KOPT-K1 (cell line): ENCODE data around the gene FARP2.

Source experiments
- H3K27ac ChIP-seq: fragments of 200-600 bp; sonication (generic); 2 replicates; pipeline ENCODE4 v1.5.1; 2016; ENCODE audit warnings: antibody characterized with exemption, mild to moderate bottlenecking, low read depth, low read length; ENCODE audit not compliant: poor library complexity, severe bottlenecking
- H3K36me3 ChIP-seq: fragments of 200-600 bp; sonication (generic); 2 replicates; pipeline ENCODE4 v1.5.1; 2017; ENCODE audit warnings: antibody characterized with exemption, mild to moderate bottlenecking, low read length, moderate library complexity; ENCODE audit not compliant: insufficient read depth
- H3K9me3 ChIP-seq: fragments of 200-600 bp; sonication (generic); 2 replicates; pipeline ENCODE4 v1.5.1; 2017; ENCODE audit warnings: antibody characterized with exemption, low read length, mild to moderate bottlenecking; ENCODE audit not compliant: insufficient read depth, poor library complexity, severe bottlenecking

The FARP2 gene

DNA sequence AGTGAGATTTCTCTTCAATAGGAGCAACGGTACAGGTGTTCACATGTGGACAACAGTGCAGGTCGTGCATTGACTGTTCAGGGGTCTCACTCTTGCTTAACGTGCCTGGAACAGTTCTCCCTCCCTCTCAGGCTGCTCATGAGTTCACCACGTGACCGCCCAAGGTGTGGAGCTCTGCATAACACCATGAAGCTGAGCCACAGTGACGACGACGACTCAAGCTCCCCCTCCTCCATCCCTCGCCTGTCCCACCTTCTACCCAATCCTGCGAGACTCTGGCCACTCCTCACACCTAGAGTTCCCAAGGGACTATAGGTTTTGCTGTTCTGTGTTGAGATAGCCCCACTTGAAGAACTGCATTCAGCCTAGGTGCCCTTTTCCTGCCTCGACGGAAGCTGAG lies 109.5 kb downstream of the FARP2 start:
- H3K36me3 ChIP-seq = no peaks in the 10 kb centered on the region
- H3K27ac ChIP-seq = no peak overlapping the region
- no peaks in the 10 kb centered on the region for H3K9me3 ChIP-seq

DNA sequence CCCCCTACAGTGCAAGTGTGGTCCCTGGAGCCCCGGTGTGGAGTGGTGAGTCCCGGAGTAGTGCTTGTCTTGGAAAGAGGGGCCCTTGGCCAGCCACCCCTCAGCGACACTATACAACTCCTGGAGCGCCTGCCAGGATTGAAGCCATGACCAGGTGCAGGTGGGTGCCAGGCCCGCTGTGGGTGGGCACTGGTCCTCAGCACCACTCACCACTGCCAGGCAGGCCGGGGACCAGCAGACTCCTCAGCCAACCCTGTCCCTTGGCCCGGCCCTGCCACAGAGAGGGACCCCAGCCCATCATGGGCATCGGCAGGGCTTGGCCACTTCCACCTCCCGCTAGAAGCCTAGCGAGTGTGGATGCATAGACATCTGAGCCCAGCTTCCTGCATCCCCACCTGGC lies 110.1 kb downstream of the FARP2 start:
- Histone ChIP-seq H3K9me3 (no peaks in the 10 kb centered on the region), H3K36me3 (no peaks in the 10 kb centered on the region), H3K27ac (no peak overlapping the region)

DNA sequence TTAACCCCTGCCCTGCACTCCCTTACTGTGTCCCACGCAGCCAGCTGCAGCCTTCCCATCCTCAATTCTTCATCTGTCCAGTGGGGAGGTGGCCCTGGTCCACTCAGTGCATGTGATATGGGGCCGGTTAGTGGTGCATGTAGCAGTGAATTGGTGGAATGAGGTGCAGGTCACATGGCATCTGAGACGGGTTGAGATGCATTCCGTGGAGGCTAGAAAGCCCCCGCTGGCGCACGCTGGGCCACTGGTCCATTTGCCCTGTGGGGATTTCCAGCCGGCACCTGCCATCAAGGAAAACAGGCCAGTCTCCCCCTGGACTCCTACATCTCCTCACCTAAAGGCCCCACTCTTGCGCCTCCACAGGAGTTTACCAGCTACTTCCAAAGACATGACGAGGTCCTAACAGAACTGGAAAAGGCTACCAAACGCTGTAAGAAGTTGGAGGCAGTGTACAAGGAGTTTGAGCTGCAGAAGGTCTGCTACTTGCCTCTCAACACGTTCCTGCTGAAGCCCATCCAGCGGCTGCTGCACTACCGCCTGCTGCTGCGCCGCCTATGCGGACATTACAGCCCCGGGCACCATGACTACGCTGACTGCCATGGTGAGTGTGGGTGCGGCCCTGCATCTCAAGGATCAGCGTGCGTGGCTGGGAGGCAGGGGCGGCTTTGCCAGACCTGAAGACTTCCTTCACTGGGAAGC lies 111.8 kb downstream of the FARP2 start:
- no peaks in the 10 kb centered on the region for H3K36me3 ChIP-seq
- no peaks in the 10 kb centered on the region for H3K9me3 ChIP-seq
- no peak overlapping the region for H3K27ac ChIP-seq

DNA sequence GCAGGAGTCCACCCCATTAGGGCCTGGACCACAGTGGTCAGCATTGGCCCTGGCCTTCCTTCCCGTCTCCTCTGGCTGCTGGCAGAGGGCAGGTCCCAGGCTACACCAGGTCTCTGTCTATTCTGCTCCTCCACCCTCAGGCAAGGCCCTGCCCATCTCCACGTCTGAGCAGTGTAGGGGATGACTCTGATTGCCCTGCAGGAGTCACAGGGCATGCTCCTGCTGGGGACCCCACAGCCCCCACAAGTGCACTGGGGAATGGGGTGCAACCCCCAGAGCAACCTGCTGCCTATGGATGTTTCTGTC lies 112.3 kb downstream of the FARP2 start:
- Histone ChIP-seq H3K9me3 (no peaks in the 10 kb centered on the region), H3K36me3 (no peaks in the 10 kb centered on the region), H3K27ac (no peak overlapping the region)

DNA sequence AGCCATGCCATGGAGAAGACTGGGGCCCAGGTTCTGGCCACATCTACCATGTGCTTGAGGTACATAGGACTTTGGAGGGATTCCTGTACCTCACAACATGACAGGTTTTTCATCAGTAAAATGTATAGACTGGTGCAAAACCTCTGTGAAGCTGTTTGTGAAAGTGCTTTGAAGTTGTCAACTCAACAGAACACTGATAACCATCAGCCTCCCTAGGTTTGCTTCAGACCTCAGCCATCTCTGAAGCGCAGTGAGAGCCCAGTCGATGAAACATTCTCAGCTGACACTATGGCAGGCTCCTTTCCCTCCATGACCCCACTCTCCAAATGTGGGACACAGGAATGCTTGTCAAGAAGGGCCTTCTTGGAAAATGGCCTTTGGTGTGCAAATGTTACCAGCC lies 113.7 kb downstream of the FARP2 start:
- no peaks in the 10 kb centered on the region for H3K36me3 ChIP-seq
- H3K9me3 ChIP-seq = no peaks in the 10 kb centered on the region
- H3K27ac ChIP-seq = no peak overlapping the region

DNA sequence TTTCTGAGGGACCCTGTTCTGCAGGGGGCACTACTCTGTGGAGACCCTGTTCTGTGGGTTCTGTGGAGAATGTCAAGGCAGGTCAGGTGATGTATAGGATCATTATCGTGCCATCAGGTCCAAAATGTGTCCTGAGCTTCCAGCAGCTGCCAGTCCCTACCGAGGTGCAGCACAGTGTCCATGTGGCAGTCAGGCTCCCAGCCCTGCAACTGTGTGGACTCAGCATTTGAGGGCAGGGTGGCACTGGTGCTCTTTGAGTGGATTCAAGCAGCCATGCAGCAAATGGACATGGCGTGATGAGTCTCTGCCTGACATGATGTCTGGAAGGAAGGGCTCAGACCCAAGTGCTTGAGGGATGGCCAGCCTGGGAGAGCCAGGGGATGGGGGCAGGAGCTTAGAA lies 117.3 kb downstream of the FARP2 start:
- H3K36me3 ChIP-seq = no peaks in the 10 kb centered on the region
- no peak overlapping the region for H3K27ac ChIP-seq
- no peaks in the 10 kb centered on the region for H3K9me3 ChIP-seq

DNA sequence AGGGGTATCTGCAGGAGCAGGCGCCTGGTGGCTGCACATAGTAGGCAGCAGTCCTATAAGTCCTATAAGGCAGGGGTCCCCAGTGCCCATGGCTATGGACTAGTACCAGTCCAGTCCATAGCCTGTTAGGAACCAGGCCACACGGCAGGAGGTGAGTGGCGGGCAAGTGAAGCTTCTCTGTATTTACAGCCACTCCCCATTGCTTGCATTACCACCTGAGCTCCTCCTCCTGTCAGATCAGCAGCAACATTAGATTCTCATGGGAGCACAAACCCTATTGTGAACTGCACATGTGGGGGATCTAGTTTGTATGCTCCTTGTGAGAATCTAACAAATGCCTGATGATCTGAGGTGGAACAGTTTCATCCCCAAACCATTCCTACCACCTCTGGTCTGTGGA lies 119.2 kb downstream of the FARP2 start:
- H3K9me3 ChIP-seq = no peaks in the 10 kb centered on the region
- no peaks in the 10 kb centered on the region for H3K36me3 ChIP-seq
- H3K27ac ChIP-seq = no peak overlapping the region

DNA sequence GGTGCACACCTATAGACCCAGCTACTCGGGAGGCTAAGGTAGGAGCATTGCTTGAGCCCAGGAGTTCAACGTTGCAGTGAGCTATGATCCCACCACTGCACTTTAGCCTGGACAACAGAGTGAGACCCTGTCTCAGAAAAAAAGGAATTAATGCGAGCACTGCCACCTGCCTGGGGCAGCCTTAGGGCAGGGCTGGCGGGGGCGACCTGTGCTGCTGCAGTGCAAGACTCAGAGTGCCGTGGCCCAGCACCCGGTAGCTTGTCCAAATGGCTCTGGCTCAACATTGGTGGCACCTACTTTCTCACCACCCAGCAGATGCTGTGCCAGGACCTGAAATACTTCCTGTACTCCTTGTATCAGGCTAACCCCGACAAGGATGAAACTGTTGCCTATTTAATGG lies 122.1 kb downstream of the FARP2 start:
- Histone ChIP-seq H3K27ac (no peak overlapping the region), H3K36me3 (no peaks in the 10 kb centered on the region)

DNA sequence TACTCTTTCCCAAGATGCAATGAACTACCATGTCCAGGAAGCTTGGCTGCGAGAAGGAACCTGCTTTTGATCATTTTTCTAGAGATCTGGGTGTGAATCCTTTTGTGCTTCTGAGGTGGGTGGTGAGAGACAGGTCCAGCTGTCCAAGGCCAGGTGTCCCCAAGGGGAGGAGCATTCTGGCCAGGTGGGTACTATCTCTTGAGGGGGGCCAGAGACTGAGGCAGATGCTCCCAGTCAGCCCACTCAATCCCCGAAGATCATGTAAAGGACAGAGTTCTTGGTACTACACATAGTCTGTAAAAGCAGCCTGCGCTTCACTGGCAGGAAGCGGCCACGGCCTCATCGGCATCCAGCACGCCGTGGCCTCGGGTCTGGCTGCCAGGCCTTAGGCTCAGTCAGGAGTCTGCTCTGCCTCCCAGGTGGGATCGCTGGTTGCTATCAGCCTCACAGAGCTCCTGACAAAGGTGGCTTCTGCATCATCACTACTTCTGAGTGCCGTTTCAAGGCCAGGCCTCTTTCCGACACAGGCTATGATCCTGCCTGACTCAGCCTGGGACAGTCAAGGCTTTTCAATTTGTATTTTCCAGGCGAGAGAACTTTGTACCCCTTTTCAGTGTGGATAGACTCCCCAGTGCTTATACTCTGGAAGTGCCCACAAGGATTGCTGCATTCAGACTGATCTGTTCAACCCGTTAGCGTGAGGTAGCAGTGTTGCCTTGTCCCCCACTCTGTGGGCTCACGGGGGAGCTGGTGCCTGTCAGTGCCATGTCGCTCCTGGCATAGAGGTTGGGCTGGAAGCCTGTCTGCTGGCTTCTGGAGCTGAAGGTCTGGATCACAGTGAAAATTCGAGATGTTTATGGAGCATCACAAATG lies 123.2 kb downstream of the FARP2 start:
- no peak overlapping the region for H3K27ac ChIP-seq

More for the DNA sequence above, 122.1 kb downstream of the FARP2 start:
- H3K9me3 ChIP-seq = no peaks in the 10 kb centered on the region

DNA sequence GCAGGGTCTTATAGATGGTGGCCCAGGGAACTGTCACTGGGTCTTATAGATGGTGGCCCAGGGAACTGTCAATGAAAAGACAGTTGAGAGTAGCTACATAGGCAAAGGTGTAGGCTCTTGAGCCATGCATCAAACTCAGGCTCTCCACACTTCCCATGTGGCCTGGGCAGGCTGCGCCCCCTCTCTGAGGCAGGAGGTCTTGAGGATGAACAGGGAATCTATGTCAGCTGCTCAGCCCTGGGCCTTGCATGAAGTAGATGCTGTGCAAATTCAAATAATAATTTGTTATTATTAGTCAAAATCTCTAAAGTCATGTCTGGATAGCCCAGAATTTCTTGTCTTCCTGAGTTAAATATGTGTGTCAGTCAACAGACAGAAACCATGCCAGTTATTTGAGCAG lies 125.6 kb downstream of the FARP2 start:
- no peaks in the 10 kb centered on the region for H3K9me3 ChIP-seq
- H3K36me3 ChIP-seq = no peaks in the 10 kb centered on the region
- H3K27ac ChIP-seq = no peak overlapping the region

More for the DNA sequence above, 123.2 kb downstream of the FARP2 start:
- no peaks in the 10 kb centered on the region for H3K36me3 ChIP-seq
- H3K9me3 ChIP-seq = no peaks in the 10 kb centered on the region

DNA sequence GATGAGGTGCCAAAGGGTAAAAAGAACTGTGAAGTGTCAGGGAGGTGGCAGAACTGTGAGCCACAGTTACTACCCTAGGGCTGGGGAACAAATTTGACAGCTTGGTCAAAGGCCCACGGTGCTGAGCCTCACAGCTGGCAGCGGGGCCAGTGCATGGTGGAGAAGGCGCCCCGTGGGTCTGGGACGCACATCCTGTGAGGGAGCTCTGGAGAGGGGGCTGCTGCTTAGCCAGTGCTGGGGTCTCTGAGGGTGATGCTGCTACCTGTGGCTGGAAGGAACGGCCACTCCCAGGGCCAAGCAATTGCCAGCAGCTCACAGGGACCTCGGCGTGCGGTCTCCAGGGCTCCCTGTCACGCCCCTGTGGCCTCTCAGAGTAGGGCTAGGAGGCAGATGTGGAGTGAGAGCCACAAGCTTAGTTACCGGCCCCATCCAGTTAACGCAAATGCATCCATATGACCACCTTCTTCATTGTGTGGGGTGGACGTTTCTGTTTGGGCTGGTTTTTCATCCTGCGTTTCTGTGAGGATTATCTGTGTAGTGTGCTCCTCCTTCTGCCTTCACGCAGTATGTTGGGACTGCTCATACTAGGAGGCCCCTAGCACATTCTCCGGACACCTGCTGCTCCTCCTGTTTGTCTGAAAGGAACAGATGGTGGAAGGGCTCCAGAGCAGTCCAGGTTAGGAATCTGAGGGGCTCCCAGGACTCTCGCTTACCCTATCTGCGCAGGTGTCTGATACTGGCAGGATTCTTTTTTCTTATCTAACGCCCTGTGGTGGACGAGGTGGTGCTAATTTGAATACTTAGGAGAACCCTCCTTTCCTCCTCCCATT lies 126.3 kb downstream of the FARP2 start:
- Histone ChIP-seq H3K36me3 (no peaks in the 10 kb centered on the region), H3K27ac (no peak overlapping the region), H3K9me3 (no peaks in the 10 kb centered on the region)

DNA sequence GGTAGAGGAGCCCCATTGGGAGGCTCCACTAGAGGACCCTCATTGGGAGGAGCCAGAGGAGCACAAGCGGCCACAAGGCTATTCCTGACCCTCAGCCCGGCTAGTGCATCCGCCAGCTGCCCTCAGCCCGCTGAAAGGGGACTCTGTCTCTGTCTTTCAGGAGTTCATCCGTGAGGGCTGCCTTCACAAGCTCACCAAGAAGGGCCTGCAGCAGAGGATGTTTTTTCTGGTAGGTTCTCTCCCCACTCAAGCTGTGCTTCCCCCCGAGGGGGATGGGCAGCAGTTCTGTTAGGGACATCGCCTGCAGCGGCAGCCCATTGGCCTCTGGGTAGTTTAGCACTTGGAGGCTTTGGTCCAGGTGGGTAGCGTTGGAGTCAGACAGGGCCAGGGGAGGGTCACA lies 127.2 kb downstream of the FARP2 start:
- H3K36me3 ChIP-seq = no peaks in the 10 kb centered on the region
- H3K27ac ChIP-seq = no peak overlapping the region
- H3K9me3 ChIP-seq = no peaks in the 10 kb centered on the region

DNA sequence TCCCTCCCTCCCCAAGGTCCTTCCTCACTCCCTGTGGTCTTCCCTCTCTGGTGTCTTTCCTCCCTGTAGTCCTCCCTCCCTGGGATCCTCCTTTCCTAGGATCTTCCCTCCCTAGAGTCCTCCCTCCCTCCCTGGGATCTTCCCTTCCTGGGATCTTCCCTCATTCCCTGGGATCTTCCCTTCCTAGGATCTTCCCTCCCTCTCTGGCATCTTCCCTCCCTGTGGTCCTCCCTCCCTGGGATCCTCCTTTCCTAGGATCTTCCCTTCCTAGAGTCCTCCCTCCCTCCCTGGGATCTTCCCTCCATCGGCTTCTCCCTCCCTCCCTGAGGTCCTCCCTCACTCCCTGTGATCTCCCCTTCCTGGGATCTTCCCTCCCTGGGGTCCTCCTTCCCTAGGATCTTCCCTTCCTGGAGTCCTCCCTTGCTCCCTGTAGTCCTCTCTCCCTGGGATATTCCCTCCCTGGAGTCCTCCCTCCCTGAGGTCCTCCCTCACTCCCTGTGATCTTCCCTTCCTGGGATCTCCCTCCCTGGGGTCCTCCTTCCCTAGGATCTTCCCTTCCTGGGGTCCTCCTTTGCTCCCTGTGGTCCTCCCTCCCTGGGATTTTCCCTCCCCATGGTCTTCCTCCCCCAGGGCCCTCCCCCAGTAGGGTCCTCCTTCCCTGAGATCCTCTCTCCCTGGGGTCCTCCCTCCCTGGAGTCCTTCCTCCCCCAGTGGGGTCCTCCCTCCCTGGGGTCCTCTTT lies 129.3 kb downstream of the FARP2 start:
- Histone ChIP-seq H3K36me3 (no peaks in the 10 kb centered on the region), H3K9me3 (no peaks in the 10 kb centered on the region), H3K27ac (no peak overlapping the region)

DNA sequence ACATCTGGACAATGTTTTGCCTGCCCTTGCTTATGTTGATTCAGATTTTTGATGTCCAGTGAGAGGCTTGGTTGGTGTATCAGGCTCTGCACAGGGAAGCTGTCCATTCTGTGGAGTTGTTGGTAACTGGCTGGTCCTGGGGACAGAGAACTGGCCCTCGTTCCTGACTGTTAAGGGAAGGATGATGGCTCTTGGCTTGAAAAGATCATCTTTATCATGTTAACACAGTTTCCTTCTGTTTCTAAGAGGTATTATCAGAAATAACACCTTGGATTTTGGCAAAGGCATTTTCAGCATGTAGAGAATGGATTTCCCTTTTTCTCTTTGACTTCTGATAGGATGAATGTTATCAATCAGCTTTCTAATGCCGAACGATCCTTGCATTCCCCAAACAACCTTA lies 133.0 kb downstream of the FARP2 start:
- H3K36me3 ChIP-seq = peaks cover 18% of the 10 kb centered on the region
- no peaks in the 10 kb centered on the region for H3K9me3 ChIP-seq
- H3K27ac ChIP-seq = no peak overlapping the region
